COR-L47 (cell line): ENCODE data around the gene ARL2.

Experiments
- DNase-seq: peaks from one replicate; lab custom pipeline; 2025; lab: John Stamatoyannopoulos, UW

The ARL2 gene

DNA sequence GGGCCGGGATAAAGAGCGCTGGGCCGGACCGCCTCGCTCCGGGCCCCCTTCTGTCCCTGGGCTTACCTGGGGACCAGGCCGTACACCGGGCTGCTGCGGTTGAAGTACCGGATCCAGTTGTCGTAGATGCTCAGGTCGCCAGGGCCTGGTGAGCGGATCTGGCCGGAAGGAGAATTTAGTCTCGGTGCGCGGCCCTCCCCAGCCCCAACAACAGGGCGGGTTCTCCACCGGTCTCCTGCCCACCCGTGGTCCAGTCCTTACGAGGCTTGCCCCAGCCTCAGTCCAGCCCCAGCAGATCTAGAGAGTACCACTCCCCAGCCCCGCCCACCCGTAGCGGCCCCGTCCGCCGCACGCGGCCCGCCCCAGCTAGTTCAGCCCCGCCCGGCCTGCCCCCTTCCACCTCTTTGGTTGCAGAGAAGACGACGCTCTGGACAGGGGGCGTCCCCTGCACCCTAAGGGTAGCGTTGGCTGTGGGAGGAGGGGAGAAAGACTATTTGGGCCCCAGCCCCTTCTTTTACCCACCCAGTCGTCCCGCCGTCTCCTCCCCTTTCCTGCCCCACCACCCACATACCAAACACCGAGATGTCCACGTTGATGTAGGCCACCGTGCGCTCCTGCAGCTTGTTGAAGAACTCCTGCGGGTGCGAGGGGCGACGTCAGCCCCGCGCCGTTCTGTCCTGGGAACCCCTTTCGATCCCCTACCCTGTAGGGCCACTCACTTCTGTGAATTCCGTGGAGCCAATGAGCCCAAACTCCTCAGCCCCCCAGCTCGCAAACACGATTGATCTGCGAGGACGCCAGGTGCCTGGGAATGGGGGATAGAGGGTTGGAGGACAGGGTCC is 33.8 kb downstream of the ARL2 start:
- no peak for DNase-seq

DNA sequence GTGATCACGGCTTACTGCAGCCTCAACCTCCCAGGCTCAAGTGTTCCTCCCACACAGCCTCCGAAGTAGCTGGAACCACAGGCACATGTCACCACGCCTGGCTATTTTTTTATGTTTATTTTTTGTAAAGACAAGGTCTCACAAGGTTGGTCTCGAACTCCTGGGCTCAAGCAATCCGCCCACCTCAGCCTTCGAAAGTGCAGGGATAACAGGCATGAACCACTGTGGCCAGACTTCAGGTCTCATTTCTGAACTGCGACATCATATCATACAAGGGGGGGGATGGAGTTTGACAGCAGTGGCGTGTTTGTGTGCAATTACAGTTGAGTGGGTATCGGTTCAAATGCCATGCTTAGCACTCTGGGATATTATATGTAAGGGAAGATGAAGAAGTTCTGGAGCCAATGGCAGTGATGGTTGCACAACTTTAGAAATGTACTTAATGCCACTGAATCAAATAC is 37.5 kb downstream of the ARL2 start:
- no peak for DNase-seq

DNA sequence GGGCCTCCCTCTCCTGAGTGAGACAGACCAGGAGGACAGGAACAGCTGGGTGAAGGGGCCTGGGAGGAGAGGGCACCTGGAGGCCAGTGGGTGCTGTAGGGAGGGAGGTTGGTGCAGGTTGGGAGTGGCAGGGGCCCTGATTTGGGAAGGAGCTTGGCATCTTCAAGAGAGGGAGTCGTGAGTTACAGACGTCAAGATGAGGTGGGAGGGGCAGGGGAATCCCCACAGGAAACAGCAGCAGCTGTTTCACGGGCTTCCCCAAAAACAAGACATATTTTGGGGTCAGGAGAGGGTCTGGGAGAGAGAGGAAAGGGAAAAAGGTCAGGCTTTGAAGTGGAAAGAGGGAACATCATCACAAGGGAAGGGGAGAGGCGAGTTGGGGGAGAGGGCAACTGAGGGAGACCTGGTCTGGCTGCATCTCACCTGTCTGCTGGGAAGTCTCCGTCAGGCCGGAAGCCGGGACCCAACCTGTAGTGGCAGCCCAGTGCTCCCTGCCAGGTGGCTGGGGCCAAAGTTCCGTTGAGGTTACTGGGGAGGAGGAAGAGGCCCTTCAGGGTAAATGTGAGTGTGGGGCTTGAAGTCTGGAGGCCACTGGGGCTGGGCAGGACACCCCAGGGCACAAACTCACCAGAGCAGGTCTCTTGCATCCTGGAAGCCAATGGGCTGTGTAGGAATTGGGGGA is 40.0 kb downstream of the ARL2 start:
- no peak for DNase-seq

DNA sequence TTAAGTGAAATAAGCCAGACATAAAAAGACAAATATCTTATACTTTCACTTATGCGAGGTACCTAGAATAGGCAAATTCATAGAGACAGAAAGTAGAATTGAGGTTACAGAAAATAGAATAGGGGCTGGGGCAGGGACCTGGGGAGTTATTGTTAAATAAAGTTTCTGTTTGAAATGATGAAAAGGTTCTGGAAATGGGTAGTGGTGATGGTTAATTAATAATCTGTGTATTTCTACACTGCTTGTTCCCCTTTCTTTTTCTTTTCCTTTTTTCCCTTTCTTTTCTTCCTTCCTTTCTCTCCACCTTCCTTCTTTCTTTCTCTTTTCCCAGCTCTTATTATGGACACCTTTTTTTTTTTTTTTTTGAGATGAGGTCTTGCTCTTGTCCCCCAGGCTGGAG is 41.6 kb downstream of the ARL2 start:
- DNase-seq, result no peak

DNA sequence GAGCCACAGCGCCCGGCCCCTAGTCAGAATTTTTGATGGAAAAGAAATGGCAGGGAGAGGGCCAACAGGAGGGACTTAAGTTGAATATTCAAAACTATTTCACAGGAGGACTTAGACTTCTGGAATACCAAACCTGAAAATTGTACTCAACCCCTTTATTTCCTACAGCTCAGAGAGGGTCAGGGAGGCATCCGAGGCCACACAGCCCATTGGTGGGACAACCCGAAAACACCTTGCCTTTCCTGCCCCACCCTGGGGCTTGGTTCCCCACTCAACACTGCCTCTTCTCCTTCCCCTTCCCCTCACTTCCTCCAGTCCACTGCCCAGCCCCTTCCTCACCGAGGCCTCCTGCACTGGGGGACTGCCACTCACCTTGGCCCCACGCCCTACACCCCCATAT is 43.0 kb downstream of the ARL2 start:
- no peak for DNase-seq

DNA sequence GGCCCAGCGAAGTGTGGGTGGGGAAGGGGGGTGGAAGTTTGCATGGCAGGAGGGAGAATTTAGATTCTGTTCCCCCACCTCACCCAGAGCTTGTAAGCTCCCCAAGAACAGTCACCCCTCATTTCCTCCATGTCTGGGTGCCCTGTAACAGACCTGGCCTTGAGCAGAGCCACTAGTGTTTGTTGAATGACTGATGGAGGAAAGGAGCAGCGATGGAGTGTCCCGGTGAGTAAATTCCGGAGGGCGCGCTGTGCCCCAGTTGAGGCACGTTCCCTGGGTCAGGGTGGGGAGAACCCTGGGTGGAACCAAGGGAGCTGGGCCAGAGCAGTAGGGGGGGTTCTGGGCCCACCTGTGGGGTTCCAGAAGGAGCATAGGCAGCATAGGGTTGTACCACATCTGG is 43.6 kb downstream of the ARL2 start:
- no peak for DNase-seq

DNA sequence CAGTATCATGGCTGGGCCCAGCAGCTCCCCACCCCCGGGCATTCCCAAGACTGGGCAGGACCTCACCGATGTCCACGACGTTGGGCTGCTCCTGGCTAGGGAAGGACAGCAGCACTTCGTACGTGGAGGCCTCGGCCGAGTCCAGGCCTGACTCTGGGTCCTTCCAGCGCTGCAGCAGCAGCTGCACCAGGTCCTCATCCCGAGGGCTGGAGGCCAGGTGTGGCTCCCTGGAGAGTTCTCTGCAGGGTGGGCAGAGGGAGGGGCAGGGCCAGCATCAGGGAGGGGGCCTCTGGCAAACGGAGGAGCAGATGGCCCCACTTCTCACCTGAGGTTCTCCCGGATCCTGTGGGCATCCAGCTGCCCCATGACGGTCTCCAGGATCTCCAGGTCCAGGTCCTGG is 44.1 kb downstream of the ARL2 start:
- DNase-seq, result peak; percentile 59

DNA sequence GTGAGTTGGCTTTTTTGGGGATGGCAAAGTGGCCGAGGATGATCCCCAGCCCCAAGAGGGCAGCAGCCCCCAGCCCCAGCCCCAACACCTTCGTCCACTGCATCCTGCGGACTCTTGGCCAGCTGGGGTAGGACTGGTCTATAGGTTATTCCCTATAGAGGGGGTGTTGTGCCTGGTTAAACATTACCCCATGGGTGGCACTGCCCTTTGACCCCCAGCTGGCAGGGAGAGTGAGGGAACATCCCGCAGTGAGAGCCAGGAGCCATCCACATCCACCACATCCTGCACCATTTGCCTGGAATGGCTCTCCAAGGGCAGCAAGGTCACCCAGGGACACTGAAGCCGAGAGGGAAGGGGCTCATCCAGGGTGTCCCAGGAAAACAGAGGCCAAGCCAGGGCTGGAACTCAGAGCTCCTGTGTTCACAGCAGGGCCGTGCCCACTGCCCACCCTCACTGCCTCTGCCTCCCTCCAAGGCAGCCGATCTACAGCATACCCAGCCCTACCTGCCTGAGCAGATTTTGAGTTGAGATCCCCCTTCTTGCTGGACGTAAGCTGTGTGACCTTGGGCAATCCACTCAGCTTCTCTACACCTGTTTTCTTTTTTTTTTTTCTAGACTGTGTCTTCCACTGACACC is 44.6 kb downstream of the ARL2 start, which contains the start of gene NAALADL1:
NAALADL1 (minus strand) TSS at position 135 of the 636 bp plus-strand sequence; CDS start at position 103, 32 bp downstream.
- DNase-seq, result no peak

DNA sequence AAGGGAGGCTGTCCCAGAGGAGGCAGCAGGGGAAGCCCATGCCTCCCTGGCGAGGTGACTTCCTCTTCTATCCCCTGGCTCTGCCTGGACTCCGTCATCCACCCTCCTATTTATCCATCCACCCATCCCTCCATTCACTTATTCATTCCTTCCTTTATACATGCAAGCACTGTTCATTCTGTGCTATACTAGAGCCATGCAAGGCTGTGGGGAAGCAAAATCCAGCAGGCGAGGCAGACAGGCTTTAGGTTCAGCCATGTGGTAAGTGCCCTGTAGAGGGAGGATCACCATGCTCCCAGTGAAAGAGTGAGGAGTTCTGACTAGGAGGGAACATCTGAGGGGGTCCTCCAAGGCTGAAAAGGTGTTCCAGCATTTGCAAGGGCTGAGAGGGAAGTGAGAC is 45.6 kb downstream of the ARL2 start:
- no peak for DNase-seq

DNA sequence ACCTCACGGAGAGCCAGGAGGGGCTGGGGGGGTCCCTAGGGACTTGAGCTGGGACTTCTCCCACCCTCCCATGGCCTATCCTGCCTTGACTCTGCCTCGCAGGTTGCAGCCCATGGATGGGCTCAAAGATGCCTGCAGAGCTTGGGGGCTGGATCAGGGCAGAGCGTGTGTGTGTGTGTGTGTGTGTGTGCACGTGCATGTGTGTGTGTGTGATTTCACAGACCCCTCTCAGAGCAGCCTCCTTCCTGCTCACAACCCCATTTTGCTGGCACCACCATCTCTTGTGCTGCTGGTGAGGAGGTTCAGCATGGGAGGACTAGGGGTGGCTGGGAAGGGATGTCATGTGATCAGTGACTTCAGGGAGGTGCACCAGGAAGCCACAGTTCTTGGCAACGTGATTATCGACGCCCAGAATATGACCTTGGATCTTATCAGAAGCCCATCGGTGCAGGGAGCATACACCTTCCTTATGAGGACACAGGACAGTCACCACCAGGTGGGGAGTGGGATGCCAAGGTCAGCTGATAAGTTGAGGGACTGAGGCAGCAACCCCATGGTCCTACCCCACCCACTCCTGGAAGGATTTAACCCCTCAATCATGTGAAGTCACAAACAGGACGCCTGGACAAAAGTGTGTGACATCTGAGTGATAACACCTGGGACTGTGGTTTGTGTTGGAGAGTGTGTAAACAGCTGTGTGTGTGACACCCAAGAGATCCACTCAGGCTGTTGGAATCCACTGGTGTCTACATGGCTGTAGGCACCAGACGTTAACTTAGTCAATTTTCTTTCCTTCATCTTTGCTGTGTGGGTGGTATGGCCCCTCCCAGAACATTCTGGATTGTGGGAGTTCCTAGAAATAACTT is 46.2 kb downstream of the ARL2 start:
- no peak for DNase-seq

DNA sequence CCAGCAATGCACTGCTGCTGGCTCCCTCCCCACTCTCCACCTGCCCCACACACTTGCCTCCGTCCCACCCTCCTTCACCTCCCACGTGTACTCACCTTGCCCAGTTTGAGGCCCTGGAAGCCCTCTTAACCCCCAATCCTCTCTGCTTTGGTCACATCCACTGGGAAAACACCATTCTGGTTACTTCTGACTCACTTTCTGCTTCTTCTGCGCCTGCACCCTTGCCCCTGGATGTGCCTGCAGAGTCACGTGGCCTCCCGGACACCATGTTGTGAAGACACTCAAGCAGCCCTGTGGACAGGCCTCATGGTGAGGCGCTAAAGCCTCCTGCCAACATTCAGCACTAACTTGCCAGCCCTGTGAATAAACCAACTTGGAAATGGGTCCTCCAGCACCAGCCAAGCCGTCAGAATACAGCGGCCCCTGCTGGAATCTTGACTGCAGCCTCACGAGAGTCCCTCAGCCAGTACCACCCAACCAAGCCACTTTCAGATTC is 47.0 kb downstream of the ARL2 start:
- no peak for DNase-seq

DNA sequence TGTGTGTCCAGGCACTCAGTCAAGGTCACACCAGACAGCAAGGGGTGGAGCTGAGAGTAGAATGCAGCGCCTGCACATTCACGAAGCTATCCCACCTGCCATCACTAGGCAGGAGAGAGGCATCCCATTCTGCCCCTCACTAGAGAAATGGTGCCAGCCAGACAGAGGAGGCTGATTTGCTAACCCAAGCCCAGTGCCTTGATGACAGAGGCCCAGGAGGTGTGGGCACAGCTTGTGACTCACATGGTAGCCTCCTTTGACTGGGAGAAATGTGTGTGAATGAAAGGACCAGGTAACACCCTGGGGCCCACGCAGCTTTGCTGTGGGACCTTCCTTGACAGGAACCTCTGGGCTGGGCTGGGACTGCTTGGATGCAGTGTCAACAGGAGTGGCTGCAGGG is 49.6 kb downstream of the ARL2 start:
- no peak for DNase-seq

DNA sequence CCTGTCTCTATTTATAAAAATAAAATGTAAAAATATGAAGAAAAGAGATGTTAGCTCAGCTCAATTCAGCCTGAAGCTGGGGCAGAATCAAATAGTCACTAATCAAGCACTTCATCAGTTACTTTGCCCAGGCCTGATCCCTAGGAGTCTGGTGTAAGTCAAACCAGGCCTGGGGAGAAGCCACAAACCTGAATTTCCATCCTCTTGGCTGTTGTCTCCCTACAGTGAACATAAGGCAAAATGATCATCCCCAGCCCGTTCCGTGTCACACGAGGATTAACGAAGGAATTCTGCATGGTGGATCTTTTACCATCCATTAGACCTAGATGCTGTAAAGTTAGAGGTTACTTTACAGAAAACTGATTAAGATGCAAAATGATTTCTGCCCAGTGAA is 50.9 kb downstream of the ARL2 start:
- DNase-seq, result no peak

DNA sequence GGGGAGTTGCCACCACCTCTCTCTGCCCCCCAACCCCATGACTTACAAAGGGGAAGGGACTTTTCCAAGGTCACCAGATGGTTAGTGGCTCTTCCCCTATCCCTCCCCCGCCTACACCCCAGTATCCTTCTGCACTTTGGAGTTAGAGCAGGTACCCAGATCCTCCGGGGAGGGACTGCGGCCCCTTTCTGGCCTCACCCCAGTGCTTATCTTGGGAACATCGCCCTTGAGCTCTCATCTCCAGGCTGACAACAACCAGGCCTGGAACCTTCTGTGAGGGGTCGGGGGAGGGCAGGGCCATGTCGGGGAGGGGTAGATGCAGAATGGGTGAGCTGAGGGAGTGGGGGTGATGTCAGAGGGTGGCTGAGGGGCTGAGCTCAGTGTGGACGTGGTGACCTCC is 51.9 kb downstream of the ARL2 start:
- no peak for DNase-seq

DNA sequence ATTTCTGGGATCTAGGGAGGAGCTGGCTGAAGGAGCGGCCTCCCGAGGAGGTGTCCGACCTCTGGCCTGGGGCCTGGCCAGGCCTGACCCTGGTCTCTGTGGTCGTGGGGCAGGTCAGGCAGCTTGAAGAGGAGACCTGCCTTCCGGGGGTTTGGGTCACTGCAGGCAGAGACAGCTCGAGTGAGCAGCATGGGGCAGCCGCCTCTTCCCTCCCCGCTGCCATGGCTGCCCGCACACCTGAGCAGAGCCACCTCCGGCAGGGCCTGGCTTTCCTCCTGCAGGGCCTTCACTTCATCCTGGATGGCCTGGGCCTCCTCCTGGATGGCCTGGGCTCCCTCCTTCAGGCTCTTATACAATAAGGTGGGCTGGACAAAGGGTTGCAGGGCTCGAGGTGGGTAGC is 52.4 kb downstream of the ARL2 start:
- no peak for DNase-seq

DNA sequence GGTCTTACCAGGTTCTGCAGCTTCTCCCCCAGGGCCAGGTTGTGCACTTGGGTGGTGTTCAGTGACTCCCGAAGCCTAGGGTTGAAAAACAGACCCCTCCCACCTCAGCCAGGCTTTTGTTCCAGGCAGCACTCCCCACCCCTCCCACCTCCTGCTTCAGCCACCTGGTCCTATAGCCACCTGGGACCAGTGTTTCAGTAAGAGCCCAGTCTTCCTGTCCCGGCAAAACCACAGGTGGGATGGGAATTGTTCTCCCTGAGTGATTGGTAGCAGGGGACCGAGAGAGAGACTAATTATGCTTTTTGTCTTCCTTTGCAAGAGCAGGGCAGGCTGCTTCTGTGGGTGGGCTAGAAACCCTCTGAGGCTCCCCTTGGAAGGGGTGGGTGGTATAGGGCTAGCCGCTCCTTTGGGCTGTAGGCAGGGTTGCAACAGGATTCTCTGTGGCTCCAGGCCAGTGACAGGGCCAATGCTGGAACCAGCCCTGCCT is 52.9 kb downstream of the ARL2 start:
- DNase-seq, result peak; percentile 81

DNA sequence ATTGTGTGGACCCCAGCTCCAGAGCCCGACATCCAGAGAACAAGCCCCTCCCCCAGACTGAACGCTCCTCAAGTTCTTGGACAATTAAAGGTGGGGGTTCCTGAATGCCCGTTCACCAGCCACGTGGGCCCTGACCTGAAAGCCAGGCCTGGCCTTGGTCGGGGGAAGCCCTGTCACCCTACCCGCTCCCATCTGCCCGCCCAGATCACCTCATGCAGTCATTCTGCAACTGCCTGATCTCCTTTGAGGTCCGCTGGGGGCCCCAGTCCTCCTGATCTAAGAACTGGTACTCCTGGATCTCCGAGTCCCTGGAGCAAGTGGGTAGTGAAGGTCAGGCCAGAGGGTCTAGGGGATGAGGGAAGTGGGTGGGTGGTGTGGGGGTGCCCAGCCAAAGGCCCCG is 53.5 kb downstream of the ARL2 start:
- DNase-seq, result no peak

DNA sequence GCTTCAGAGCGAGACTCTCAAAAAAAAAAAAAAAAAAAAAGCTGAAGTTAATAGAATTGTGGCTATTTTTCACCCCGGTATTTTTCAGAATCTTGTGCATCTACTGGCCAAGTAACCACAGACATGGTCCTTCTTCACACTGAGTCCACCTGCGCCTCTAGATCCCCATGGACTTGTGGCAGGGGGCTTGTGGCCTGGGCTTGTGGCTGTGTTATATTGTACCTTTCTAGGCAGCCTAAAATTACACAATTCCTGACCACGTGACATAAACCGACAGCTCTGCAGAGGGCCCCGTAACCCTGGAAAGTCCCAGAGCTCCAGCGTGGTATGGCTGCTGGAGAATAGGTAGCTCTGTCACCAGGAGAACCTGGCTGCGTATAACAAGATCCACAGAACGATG is 55.3 kb downstream of the ARL2 start:
- DNase-seq, result no peak
